HG02759 (cell line): ENCODE data around the gene ATG9A.
"Not testable (repeated sequence)": the region's sequence is repeated elsewhere in the genome, so short reads cannot be mapped to it uniquely, and the experiment has no call there.

ENCODE experiments used
- ATAC-seq: cut with Tn5 transposase; IDR thresholded peaks from one replicate; pipeline ENCODE4 v1.9.1; 2021; ENCODE audit warnings: mild to moderate bottlenecking, moderate library complexity; ENCODE audit not compliant: unreplicated experiment

Gene ATG9A

DNA sequence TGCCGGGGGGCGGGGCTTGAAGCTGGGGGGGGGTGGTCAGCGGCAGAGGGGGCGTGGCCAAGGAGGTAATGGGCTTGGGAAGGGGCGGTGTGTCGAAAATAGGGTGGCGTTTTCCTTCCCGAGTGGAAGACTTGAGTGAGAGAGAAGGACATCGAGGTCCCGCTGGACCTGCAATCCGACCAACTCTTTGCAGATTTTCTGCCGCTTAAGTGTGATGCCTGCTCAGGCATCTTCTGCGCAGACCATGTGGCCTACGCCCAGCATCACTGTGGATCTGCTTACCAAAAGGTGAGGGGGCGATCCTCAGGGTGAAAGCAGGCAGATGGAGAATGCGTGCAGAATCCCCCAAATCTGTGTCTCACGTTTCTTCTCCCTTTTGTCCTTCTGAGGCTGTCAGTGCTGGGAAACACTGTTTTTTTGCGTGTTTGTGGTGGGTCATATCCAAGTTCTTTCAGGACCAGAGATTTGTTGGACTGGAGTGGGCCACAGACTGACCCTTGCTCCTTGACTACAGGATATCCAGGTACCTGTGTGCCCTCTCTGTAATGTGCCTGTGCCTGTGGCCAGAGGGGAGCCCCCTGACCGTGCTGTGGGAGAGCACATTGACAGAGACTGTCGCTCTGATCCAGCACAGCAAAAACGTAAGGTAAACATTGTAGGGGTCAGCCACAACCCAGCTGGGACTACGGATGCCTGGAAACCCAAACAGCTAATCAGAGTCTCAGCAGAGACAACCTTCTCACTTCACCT, 22.1 kb downstream of the ATG9A start:
- no peak for ATAC-seq

DNA sequence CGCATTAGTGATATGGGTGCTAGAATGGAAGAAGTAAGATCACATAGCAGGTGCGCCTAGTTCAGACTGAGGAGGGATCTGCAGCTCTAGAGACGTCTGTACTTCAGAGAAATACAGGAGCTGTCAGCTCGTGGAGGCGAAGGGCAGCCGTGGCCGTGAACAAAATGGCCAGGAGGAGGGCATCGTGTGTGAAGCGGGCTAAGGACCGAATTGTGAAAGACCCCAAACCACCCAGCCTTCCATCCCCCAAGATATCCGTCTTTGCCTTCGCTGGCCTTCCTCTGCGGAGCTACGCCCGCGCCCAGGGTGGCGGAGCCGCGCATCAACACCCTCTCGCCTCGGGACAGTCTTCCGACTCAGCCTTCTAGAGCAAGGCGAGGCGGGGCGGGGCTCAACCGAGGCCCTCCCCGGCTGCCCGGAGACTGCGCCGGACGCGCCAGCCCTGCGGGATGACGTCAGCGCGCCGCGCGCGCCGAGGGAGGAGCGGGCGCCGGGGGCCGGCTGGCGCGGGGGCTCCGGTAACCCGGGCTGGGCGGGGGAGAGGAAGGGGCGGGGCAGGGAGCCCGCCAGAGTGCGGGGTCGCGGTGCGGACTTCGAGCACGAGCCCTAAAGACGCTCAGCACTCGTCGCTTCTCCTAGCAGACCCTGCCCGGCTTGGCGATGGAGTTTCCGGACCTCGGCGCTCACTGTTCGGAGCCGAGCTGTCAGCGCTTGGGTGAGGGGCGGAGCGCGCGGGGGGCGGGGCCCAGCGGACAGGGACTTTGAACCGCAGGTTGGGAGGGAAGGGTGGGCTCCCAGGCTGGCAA, 22.9 kb downstream of the ATG9A start, which contains the start of gene ZFAND2B:
Gene ZFAND2B (plus strand): TSS at position 455 of the 806 bp plus-strand sequence. CDS start 206 bp downstream, at position 661.
- peak; percentile 98 for ATAC-seq

DNA sequence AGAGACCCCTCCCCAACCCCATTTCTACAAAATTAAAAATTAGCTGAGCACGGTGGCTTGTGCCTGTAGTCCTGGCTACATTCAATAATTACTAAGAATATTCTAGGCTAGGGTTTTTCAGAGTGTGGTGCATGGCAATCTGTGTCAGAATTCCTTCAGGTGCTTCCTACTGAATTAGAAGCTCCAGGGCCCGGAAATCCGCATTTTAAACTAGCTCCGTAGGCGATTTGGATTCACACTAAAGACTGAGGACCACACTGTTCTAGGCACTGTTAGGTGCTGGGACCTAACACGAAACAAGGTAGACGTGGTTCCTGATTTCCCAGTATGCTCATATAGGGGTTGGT, 23.5 kb downstream of the ATG9A start:
- ATAC-seq: no peak

DNA sequence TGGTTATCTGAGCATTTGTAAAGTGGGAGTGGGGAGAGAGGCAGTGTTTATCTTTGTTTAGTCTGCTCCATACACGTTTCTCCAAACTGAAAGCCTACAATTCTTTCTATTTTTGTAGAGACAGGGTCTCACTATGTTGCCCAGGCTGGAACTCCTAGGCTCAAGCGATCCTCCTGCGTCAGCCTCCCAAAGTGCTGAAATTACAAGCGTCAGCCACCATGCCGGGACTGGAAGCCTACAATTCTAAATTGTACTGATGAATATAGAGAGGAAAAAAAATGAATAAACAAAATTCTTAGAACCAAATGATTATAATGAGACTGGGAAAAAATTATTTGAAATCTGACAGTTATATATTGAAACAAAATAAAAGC, 24.3 kb downstream of the ATG9A start:
- no peak for ATAC-seq

DNA sequence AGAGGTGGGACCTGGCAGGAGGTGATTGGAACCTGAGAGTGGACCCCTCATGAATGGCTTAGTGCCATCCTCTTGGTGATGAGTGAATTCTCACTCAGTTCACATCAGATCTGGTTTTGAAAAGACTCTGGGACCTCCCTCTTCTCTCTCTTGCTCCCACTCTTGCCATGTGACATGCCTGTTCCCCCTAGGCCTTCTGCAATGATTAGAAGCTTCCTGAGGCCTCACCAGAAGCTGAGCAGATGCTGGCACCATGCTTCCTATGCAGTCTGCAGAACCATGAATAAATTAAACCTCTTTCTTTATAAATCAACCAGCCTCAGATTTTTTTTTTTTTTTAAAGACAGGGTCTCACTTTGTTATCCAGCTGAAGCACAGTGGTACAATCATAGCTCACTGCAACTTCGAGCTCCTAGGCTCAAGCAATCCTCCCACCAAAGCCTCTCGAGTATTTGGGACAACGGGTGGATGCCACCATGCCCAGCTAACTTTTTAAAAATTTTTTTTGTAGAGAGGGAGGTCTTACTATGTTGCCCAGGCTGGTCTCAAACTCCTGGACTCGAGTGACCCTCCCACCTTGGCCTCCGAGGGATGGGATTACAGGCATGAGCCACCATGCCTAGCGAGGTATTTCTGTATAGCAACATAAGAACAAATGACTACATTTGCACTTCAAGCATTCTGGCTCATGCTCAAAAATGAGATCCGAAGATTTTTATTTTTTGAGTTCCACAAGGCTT, 24.8 kb downstream of the ATG9A start:
- ATAC-seq: no peak

DNA sequence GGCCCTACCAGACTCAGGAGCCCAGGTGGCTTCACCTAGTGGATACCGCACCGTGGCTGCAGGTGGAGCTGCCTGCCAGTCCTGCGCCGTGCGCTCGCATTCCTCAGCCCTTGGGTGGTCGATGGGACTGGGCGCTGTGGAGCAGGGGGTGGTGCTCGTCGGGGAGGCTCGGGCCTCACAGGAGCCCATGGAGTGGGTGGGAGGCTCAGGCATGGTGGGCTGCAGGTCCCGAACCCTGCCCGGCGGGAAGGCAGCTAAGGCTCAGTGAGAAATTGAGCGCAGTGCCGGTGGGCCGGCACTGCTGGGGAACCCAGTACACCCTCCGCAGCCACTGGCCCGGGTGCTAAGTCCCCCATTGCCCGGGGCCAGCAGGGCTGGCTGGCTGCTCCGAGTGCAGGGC, 28.1 kb downstream of the ATG9A start:
- not testable (repeated sequence) for ATAC-seq

DNA sequence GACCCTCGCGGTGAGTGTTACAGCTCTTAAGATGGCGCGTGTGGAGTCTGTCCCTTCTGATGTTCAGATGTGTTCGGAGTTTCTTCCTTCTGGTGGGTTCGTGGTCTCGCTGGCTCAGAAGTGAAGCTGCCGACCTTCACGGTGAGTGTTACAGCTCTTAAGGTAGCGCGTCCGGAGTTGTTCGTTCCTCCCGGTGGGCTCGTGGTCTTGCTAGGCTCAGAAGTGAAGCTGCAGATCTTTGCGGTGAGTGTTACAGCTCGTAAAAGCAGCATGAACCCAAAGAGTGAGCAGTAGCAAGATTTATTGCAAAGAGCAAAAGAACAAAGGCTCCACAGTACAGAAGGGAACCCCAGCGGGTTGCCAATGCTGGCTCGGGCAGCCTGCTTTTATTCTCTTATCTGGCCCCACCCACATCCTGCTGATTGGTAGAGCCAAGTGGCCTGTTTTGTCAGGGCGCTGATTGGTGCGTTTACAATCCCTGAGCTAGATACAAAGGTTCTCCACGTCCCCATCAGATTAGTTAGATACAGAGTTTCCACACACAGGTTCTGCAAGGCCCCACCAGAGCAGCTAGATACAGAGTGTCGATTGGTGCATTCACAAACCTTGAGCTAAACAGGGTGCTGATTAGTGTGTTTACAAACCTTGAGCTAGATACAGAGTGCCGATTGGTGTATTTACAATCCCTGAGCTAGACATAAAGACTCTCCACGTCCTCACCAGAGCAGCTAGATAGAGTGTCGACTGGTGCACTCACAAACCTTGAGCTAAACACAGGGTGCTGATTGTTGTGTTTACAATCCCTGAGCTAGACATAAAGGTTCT, 28.7 kb downstream of the ATG9A start:
- not testable (repeated sequence) for ATAC-seq

DNA sequence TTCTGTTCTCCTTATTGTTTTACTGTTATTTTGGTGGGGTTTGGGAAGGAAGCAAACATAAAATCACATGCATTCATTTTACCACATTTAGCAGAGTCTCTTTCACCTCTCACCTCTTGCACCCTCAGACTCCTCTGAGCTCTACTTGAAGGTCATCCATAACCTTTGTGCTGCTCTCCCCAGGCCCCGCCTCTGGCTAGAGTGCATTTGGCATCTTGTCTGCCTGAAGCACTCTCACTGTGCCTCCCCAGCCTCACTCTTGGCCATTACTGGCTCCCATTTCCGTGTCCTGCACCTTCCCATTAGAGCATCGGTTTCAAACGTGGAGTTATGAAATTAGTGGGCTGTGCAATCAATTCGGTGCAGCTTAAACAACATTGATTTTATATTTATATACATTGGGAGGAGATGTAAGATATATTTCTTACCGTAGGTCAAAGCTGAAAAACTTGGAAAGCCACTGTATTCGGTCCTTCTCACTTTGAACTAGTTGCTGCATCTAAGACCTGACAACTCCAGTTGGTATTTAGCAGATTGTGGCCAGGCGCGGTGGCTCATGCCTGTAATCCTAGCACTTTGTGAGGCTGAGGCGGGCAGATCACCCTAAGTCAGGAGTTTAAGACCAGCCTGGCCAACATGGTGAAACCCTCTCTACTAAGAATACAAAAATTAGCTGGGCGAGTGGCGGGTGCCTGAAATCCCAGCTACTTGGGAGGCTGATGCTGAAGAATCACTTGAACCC, 29.8 kb downstream of the ATG9A start:
- ATAC-seq: no peak

DNA sequence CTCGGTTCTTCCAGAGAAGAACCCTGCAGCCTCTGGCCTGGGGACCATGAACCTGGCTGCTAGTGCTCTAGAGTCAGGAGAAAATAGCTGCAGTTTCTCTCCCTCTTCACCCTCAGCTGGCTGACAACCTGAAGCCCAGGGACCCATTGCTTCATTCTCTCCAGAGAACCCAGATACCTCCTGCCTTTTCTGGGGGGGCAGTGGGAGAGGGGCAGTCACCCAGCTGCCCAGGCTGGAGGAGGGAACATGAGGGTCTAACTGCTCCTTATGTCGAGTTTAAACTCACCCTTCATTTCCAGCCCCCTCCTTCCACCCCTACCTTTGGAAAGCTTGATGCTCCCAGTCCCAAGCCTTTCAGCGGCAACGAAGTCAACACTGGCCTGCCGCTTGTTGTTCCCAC, 30.5 kb downstream of the ATG9A start:
- no peak for ATAC-seq

DNA sequence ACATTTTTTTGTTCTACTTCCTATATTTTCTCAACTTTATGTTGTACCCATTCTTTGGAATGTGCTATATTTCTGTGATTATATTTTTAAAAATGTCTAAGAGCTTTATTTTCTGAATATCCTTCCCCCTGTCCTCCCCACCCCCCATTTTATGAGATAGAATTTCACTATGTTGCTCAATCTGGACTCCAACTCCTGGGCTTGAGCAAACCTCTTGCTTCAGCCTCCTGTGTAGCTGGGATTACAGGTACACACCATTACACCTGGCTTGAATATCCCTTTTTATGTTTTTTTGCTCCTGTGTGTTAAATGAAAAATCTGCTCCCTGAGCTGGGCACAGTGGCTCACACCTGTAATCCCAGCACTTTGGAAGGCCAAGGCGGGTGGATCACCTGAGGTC, 32.0 kb downstream of the ATG9A start:
- no peak for ATAC-seq

DNA sequence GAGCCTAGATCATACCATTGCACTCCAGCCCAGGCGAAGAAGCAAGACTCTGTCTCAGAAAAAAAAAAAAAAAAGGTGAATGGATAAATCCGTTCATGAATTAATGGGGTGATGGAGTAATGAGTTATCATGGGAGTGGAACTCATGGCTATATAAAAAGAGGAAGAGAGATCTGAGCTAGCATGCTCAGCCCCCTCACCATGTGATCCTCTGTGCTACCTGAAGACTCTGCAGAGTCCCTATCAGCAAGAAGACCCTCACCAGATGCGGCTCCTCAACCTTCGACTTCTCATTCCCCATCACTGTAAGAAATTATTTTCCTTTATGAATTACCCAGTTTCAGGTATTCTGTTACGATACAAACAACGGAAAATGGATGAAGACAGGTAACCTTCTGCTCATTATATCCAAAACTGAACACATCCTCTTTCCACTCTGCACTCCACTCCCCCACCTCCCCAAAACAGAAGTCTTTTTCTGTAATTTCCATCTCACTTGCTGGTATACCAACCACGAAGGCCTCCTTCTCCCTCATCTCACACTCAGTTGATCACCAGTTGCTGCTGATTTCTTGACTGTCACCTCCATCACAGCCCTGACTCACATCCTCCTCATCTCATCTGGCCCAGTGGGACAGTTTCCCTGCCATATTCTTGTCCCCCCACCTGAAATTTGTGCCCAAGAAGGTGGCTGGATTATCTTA, 42.5 kb downstream of the ATG9A start:
- ATAC-seq: no peak

DNA sequence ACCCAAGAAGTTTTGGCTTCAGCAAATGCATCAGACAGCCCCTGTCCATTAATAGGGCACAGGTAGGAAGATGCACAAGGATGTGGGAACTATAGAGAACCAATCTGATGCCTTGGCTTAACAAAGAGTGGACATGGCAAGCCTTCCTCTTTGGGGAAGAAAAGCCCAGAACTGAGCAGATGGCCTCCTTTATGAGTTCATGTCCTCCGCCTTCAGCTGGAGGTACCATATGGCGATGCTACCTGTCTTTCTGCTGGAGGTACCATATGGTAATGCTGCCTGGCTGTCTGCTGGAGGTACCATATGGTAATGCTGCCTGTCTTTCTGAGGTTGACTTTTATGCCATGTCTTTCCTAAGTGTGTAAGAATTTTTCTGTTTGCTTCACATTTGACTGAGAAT, 45.3 kb downstream of the ATG9A start:
- ATAC-seq: no peak

DNA sequence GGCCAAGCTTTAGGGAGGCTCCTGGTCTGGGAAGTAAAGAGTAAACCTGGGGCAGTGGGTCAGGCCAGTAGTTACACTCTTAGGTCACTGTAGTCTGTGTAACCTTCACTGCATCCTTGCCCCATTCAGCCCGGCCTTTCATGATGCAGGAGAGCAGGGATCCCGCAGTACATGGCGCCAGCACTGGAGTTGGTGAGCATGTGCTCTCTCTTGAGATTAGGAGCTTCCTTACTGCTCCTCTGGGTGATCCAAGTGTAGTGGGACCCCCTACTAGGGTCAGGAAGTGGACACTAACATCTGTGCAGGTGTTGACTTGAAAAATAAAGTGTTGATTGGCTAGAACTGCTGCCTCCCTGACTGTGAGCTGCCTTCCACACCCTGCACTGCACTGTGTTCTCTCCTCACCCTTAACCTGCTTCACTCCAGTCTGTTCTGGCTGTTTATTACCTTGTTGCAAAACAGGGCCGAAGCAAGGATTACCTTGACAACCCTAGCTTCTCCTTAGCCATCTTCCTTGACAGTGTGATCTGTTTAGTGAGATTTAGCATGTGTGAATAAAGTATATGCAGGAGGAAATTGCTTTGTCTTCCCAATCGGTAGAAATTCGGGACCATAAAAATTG, 46.2 kb downstream of the ATG9A start:
- ATAC-seq: no peak

DNA sequence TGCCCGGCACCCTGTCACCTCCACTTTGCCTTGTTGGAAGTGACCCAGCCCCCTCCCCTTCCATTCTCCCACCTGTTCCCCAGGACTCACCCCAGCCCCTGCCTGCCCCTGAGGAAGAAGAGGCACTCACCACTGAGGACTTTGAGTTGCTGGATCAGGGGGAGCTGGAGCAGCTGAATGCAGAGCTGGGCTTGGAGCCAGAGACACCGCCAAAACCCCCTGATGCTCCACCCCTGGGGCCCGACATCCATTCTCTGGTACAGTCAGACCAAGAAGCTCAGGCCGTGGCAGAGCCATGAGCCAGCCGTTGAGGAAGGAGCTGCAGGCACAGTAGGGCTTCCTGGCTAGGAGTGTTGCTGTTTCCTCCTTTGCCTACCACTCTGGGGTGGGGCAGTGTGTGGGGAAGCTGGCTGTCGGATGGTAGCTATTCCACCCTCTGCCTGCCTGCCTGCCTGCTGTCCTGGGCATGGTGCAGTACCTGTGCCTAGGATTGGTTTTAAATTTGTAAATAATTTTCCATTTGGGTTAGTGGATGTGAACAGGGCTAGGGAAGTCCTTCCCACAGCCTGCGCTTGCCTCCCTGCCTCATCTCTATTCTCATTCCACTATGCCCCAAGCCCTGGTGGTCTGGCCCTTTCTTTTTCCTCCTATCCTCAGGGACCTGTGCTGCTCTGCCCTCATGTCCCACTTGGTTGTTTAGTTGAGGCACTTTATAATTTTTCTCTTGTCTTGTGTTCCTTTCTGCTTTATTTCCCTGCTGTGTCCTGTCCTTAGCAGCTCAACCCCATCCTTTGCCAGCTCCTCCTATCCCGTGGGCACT, 46.9 kb downstream of the ATG9A start:
- ATAC-seq: no peak

DNA sequence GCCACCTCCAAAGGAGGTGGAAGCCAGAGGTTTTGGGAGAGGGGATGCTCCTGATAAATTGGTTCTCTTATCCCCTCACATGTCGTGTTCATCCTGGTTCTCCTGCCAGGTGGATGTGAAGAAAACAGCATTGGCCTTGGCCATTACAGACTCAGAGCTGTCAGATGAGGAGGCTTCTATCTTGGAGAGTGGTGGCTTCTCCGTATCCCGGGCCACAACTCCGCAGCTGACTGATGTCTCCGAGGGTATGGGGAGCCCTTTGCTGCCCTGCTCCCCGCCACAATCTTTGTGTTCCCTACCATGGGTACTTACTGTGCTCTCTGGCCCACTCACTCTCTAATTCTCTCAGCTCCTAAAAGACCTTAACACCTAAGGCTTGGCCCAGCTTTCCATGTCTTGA, 47.9 kb downstream of the ATG9A start:
- ATAC-seq: no peak

DNA sequence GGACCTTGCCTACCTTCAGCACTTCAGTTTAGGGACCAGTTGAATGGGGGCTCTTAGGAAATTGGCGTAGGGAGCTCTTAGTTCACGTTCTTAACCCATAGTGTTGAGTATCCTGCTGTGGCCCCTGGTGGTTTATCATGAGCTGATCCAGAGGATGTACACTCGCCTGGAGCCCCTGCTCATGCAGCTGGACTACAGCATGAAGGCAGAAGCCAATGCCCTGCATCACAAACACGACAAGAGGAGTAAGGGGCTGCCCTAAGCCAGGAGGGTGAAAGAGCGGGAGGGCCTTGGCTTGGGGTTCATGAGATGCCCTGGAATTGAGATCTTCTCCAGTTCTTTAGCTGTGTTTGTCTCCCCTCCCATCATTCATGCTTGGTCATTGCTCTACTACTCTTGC, 48.5 kb downstream of the ATG9A start:
- no peak for ATAC-seq

DNA sequence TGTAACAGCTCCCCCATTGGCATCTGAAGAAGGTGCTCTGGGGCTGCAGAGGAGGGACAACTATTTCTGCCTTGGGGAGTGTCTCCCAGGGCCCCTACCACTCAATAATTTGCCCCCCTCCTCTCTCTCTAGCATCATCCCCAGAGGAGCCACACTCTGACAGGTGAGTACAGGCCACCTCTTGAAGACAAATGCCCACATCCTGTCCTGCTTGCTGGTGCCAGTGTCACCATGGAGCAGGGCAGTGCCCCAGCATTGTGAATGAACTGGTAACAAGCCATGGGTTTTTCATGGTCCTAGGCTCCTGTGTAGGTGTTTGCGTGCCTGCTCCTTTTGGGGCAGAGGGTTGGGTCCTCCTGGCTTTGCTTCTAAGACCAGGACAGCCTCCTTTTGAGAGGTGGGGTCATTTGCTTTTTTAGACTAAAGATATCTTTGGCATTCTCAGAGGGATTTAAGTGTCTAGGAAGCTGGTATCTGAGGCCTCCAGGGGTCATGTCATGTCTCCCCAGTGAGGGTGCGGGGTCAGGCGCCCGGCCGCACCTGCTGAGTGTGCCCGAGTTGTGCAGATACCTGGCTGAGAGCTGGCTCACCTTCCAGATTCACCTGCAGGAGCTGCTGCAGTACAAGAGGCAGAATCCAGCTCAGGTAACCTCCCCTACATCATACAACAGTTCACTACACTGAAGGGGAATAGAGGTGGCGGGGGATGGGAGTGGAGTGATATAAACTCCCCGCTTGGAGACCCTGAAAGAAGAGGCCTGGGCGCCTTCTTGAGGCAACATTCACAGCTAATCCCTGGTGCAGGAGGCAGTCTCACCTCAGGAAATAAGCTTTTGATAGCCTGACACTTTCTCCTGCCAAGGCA, 49.6 kb downstream of the ATG9A start:
- no peak for ATAC-seq
